Calu3 (cell line): ENCODE data around the gene ANKS1B. TPM values are rescaled to one million over a fixed set of nuclear protein-coding genes. Genes with fewer than 3 reads are reported as not detected.

ENCODE experiments used
- BruUV-seq: library from RNA; stranded (reverse); fragments of 400-500 nt; replicated peaks from 2 replicates; lab custom pipeline; 2021; lab: Mats Ljungman, UMichigan
- CTCF ChIA-PET: fragments of 300-600 bp; sonication (Branson Sonifier 250); formaldehyde crosslinking; loops from one replicate; lab custom pipeline; 2022; ENCODE audit warnings: antibody characterized with exemption; lab: Charles Lee
- DNase-seq: peaks from one replicate; pipeline ENCODE4 v3.0.0; 2022
- H3K27ac Mint-ChIP-seq: one replicate; pipeline ENCODE4 v1.8.0; 2022; ENCODE audit warnings: mixed read lengths; ENCODE audit not compliant: unreplicated experiment
- H3K27me3 Mint-ChIP-seq: one replicate; pipeline ENCODE4 v1.8.0; 2022; ENCODE audit warnings: mixed read lengths; ENCODE audit not compliant: unreplicated experiment
- H3K36me3 Mint-ChIP-seq: one replicate; pipeline ENCODE4 v1.8.0; 2022; ENCODE audit warnings: mild to moderate bottlenecking, moderate library complexity, mixed read lengths; ENCODE audit not compliant: insufficient read depth, unreplicated experiment
- H3K4me1 Mint-ChIP-seq: one replicate; pipeline ENCODE4 v1.8.0; 2022; ENCODE audit warnings: mild to moderate bottlenecking, low read depth, mixed read lengths; ENCODE audit not compliant: unreplicated experiment
- H3K4me3 Mint-ChIP-seq: one replicate; pipeline ENCODE4 v1.8.0; 2022; ENCODE audit warnings: mild to moderate bottlenecking, low read depth, moderate library complexity, mixed read lengths; ENCODE audit not compliant: unreplicated experiment
- H3K9me3 Mint-ChIP-seq: one replicate; pipeline ENCODE4 v1.8.0; 2022; ENCODE audit warnings: low read depth, mixed read lengths; ENCODE audit not compliant: unreplicated experiment
- intact Hi-C: fragments of 100-400 bp; cut with micrococcal nuclease; formaldehyde crosslinking; loops from one replicate; pipeline ENCODE4 v1.10.0; 2022; ENCODE audit not compliant: unreplicated experiment
- total RNA-seq: library from RNA; stranded (reverse); gene quantifications from 2 replicates; pipeline ENCODE4 v1.2.3, GENCODE V29; 2022
- TF ChIP-seq, protein P1 (sequence below): fragments of 200-600 bp; IDR thresholded peaks from one replicate; pipeline ENCODE4 v1.8.0; 2022; ENCODE audit warnings: antibody characterized with exemption; ENCODE audit not compliant: unreplicated experiment

ANKS1B gene
- total RNA-seq, 1 experiment from 2014 or later: 1.7 TPM

- Mint-ChIP-seq H3K27ac (no peak overlapping the region), H3K4me1 (no peaks in the 10 kb centered on the region), H3K27me3 (no peaks in the 10 kb centered on the region), H3K36me3 (no peaks in the 10 kb centered on the region), H3K9me3 (peaks cover 13% of the 10 kb centered on the region), H3K4me3 (no peak overlapping the region)
- DNase-seq: no peak
- CTCF ChIA-PET: no interaction called here
- intact Hi-C loops: no loop called here
- BruUV-seq: no TSS peak
- TF ChIP-seq, protein P1, sequence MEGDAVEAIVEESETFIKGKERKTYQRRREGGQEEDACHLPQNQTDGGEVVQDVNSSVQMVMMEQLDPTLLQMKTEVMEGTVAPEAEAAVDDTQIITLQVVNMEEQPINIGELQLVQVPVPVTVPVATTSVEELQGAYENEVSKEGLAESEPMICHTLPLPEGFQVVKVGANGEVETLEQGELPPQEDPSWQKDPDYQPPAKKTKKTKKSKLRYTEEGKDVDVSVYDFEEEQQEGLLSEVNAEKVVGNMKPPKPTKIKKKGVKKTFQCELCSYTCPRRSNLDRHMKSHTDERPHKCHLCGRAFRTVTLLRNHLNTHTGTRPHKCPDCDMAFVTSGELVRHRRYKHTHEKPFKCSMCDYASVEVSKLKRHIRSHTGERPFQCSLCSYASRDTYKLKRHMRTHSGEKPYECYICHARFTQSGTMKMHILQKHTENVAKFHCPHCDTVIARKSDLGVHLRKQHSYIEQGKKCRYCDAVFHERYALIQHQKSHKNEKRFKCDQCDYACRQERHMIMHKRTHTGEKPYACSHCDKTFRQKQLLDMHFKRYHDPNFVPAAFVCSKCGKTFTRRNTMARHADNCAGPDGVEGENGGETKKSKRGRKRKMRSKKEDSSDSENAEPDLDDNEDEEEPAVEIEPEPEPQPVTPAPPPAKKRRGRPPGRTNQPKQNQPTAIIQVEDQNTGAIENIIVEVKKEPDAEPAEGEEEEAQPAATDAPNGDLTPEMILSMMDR: no peak
These were observed 553.5 kb downstream of the ANKS1B start for GRCh38 chr12:99431203-99431602.

DNA sequence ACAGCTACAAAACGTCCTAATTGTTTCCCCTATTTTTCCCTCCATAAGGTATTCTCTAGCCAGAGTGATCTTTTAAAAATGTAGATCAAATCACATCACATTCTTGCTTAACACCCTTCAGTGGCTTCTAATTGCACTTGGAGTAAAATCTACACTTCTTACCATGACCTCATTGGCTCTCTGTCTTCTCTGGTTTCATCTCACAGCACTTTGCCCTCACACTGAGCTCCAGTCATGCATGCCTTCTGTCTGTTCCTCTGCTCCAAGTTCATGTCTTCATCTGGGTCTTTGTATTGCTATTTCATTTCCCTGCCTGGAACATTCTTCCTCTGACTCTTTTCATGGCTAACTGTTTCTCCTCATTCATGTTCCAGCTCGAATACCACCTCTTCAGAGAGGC lies 557.6 kb downstream of the ANKS1B start:
- no peak overlapping the region for H3K4me3 Mint-ChIP-seq
- no peaks in the 10 kb centered on the region for H3K27me3 Mint-ChIP-seq
- intact Hi-C loops: no loop called here
- CTCF ChIA-PET: no interaction called here
- H3K36me3 Mint-ChIP-seq: no peaks in the 10 kb centered on the region
- peaks cover 7% of the 10 kb centered on the region for H3K9me3 Mint-ChIP-seq
- H3K4me1 Mint-ChIP-seq: no peaks in the 10 kb centered on the region
- no TSS peak for BruUV-seq
- TF ChIP-seq, protein P1: no peak
- no peak for DNase-seq
- H3K27ac Mint-ChIP-seq: no peak overlapping the region

- CTCF ChIA-PET: interaction anchor here (0.8 kb wide), 1 partner anchor 38 kb away, joined by 4 read pairs; no protein-coding TSS in a partner anchor
- Mint-ChIP-seq H3K9me3 (peaks cover 7% of the 10 kb centered on the region), H3K4me3 (no peak overlapping the region), H3K27ac (no peak overlapping the region), H3K27me3 (no peaks in the 10 kb centered on the region), H3K36me3 (no peaks in the 10 kb centered on the region), H3K4me1 (no peaks in the 10 kb centered on the region)
- no TSS peak for BruUV-seq
- intact Hi-C loops: no loop called here
- no peak for DNase-seq
- TF ChIP-seq, protein P1: no peak
These were observed 566.4 kb downstream of the ANKS1B start for GRCh38 chr12:99418379-99418778.

DNA sequence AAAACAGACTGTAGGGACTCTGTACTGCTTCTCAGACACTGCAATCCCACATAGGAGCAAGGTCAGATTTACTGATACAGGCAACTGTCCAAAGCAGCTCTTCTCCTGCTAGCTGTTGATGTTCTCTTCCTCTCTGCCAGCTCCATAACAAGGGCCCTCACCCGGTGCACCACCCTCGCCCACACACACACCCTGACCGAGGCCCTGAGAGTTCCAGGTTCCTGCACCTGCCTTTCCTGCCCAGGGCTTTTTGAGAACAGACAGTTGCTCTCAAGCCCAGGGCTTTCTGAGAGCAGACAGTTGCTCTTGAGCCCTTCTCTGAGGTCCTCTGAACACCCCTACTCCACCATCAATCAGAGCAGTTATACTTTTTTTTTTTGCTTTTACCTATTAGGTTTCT lies 571.0 kb downstream of the ANKS1B start:
- intact Hi-C loops: no loop called here
- Mint-ChIP-seq H3K27ac (no peak overlapping the region), H3K36me3 (no peaks in the 10 kb centered on the region), H3K4me1 (no peaks in the 10 kb centered on the region), H3K9me3 (peaks cover 10% of the 10 kb centered on the region), H3K27me3 (no peaks in the 10 kb centered on the region), H3K4me3 (no peak overlapping the region)
- no peak for DNase-seq
- TF ChIP-seq, protein P1: no peak
- CTCF ChIA-PET: no interaction called here
- no TSS peak for BruUV-seq
